Activated CD4-positive, alpha-beta memory T cell treated with anti-CD3 and anti-CD28 coated beads for 36 hours (primary cell): Measurements from ENCODE around the gene MVP. TPM values are rescaled to one million over a fixed set of nuclear protein-coding genes. Genes with fewer than 3 reads are reported as not detected.

ENCODE experiments used
- CTCF ChIA-PET: fragments of 350-600 bp; sonication (Branson Sonifier 250); formaldehyde crosslinking; loops from one replicate; lab custom pipeline; 2021; ENCODE audit warnings: antibody characterized with exemption, inconsistent platforms; lab: Charles Lee
- POLR2A ChIA-PET: fragments of 350-600 bp; sonication (Branson Sonifier 250); formaldehyde crosslinking; loops from one replicate; lab custom pipeline; 2021; ENCODE audit warnings: antibody characterized with exemption; lab: Charles Lee
- DNase-seq: peaks from one replicate; pipeline ENCODE4 v3.0.0-alpha.2; 2020
- H3K27ac Mint-ChIP-seq: one replicate; pipeline ENCODE4 v1.8.0; 2021; ENCODE audit warnings: mixed read lengths
- H3K27me3 Mint-ChIP-seq: one replicate; pipeline ENCODE4 v1.8.0; 2021; ENCODE audit warnings: mixed read lengths
- H3K36me3 Mint-ChIP-seq: one replicate; pipeline ENCODE4 v1.8.0; 2021; ENCODE audit warnings: mixed read lengths
- H3K4me1 Mint-ChIP-seq: one replicate; pipeline ENCODE4 v1.8.0; 2021; ENCODE audit warnings: low read depth, mixed read lengths
- H3K4me3 Mint-ChIP-seq: one replicate; pipeline ENCODE4 v1.8.0; 2021; ENCODE audit warnings: mild to moderate bottlenecking, mixed read lengths
- H3K9me3 Mint-ChIP-seq: one replicate; pipeline ENCODE4 v1.8.0; 2021; ENCODE audit warnings: mixed read lengths
- intact Hi-C: fragments of 100-400 bp; cut with micrococcal nuclease; formaldehyde crosslinking; loops from one replicate; pipeline ENCODE4 v1.15.1; 2023
- total RNA-seq, 2 experiments: library from RNA; stranded (reverse); gene quantifications; one replicate each; pipeline ENCODE4 v1.2.3, GENCODE V29; 2021

MVP gene
- total RNA-seq, 2 experiments from 2014 or later = 149 to 156 TPM

DNA sequence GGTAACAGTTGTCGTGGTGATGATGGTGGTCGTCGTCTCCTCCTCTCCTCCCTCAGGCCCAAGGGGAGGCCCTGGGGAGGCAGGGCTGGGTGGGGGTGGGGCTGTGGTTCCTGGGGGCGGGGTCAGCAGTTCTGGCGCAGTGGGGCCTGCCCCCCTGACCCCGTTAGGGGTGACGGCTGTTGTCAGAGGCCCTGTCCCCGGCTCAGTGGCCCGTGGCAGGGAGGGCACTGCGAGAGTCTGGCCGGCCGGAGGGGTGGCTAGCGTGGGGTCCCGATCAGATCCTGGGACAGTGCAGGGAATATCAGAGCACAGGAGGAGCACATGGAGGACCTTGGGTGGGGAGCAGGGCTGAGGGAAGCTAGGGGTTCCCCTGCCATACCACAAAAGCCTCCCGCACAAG is 76.6 kb downstream of the MVP start:
- no peaks in the 10 kb centered on the region for H3K9me3 Mint-ChIP-seq
- no peak overlapping the region for H3K4me3 Mint-ChIP-seq
- peaks cover 5% of the 10 kb centered on the region for H3K4me1 Mint-ChIP-seq
- no peak for DNase-seq
- ChIA-PET CTCF (no interaction called here), POLR2A (no interaction called here)
- no peaks in the 10 kb centered on the region for H3K36me3 Mint-ChIP-seq
- no peak overlapping the region for H3K27ac Mint-ChIP-seq
- intact Hi-C loops = no loop called here
- peaks cover 18% of the 10 kb centered on the region for H3K27me3 Mint-ChIP-seq

DNA sequence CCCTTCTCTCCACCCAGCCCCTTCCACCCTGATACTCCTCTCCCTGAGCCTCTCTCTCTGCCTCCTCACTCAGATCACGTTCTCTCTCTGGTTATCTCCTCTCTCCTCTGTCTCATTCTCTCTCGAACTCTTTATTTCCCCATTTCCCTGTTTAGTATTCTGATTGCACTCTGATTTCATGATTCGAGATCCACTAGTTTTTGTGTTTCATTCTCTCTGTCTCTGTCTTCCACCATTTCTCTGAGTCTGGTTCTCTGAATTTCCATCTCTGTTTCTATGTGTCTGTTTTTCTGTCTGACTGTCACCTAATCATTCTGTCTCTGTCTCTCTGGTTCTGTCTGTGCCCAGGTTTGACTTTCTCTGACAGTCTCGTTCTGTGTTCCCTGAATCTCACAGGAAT is 77.1 kb downstream of the MVP start:
- no peaks in the 10 kb centered on the region for H3K36me3 Mint-ChIP-seq
- peaks cover 18% of the 10 kb centered on the region for H3K27me3 Mint-ChIP-seq
- no peak overlapping the region for H3K4me3 Mint-ChIP-seq
- H3K4me1 Mint-ChIP-seq = peaks cover 5% of the 10 kb centered on the region
- intact Hi-C loops = no loop called here
- CTCF ChIA-PET = no interaction called here
- H3K9me3 Mint-ChIP-seq = no peaks in the 10 kb centered on the region
- POLR2A ChIA-PET = no interaction called here
- DNase-seq = no peak
- no peak overlapping the region for H3K27ac Mint-ChIP-seq

Other genes with a start within 250 kb of the MVP start
- 100 to 1,000 TPM; 109 to 114 TPM for gene SPN, start 157.2 kb upstream of the MVP start, total RNA-seq
- 1 to 10 TPM; 8.7 to 9.7 TPM for gene QPRT, start 141.3 kb upstream of the MVP start, total RNA-seq
- 10 to 100 TPM; 25.2 to 26.2 TPM for gene C16orf54, start 74.5 kb upstream of the MVP start, total RNA-seq
- gene ZG16, start 42.2 kb upstream of the MVP start, total RNA-seq = not detected
- 100 to 1,000 TPM; 174 to 180 TPM for gene KIF22, start 29.7 kb upstream of the MVP start, total RNA-seq
- gene MAZ, start 13.9 kb upstream of the MVP start, total RNA-seq = 100 to 1,000 TPM; 227 to 242 TPM
- gene PRRT2, start 8.3 kb upstream of the MVP start, total RNA-seq = 1 to 10 TPM in 1 of 2 experiments, under 1 TPM in 1; 1.00 to 2.6 TPM
- gene PAGR1, start 4.3 kb upstream of the MVP start, total RNA-seq = 10 to 100 TPM; 21.9 to 24.0 TPM
- gene CDIPT, start 42.8 kb downstream of the MVP start, total RNA-seq = 10 to 100 TPM; 39.5 to 43.9 TPM
- gene SEZ6L2, start 79.1 kb downstream of the MVP start, total RNA-seq = under 1 TPM; 0.38 to 0.58 TPM
- 1 to 10 TPM; 1.6 to 1.9 TPM for gene ASPHD1, start 80.0 kb downstream of the MVP start, total RNA-seq
- 10 to 100 TPM; 36.6 to 37.9 TPM for gene KCTD13, start 105.8 kb downstream of the MVP start, total RNA-seq
- 10 to 100 TPM; 57.1 to 64.8 TPM for gene TMEM219, start 141.6 kb downstream of the MVP start, total RNA-seq
- gene TAOK2, start 153.4 kb downstream of the MVP start, total RNA-seq = 10 to 100 TPM; 27.2 to 28.2 TPM
- 10 to 100 TPM; 40.5 to 40.6 TPM for gene HIRIP3, start 175.2 kb downstream of the MVP start, total RNA-seq
- 10 to 100 TPM; 84.1 to 94.0 TPM for gene INO80E, start 175.8 kb downstream of the MVP start, total RNA-seq
- gene DOC2A, start 190.6 kb downstream of the MVP start, total RNA-seq = under 1 TPM; 0.33 to 0.34 TPM
- gene C16orf92, start 202.7 kb downstream of the MVP start, total RNA-seq = not detected
- gene TLCD3B, start 210.8 kb downstream of the MVP start, total RNA-seq = 1 to 10 TPM; 5.0 TPM
- 1,000 to 10,000 TPM; 1,724 to 1,734 TPM for gene ALDOA, start 245.3 kb downstream of the MVP start, total RNA-seq